Breast epithelium (tissue), 3 donors: ENCODE results near the gene IL21R.

ENCODE experiments used
- POLR2A ChIP-seq: fragments of 450-650 bp; IDR thresholded peaks from one replicate; pipeline ENCODE4 v1.6.1; 2016; ENCODE audit warnings: antibody characterized with exemption, mild to moderate bottlenecking, moderate library complexity
- POLR2AphosphoS5 ChIP-seq, 3 donors: sonication (generic); formaldehyde crosslinking; IDR thresholded peaks; one replicate each; pipeline ENCODE4 v1.6.1; 2017; ENCODE audit warnings: antibody characterized with exemption in 3 of 3
- TF ChIP-seq, protein P1 (sequence below), 3 donors: fragments of 450-650 bp; IDR thresholded peaks; one replicate each; pipeline ENCODE4 v1.5.1; 2016 to 2017; ENCODE audit warnings: antibody characterized with exemption in 3 of 3, mild to moderate bottlenecking in 3 of 3, moderate library complexity in 3 of 3

DNA sequence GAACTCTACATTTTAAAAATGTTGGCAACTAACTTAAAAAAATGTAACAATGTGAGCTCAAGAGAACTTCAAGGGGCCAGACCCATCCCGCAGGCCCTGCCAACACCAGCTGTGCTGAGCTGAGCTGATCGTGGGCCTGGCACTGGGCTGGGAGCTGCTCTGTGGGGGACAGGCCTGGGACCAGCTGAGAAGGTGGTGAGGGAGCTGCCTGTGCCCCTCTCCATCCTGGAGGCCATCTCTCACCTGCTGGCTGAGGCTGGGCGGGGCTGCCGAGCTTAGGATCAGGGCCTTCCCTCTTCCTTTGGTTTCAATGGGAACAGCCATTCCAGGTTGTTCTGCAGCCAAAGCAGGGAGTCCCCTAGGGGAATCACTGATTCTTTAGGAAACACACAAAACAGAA, 58.2 kb downstream of the IL21R start:
- TF ChIP-seq POLR2AphosphoS5 (IDR thresholded peaks at IDR 0.05) = no peak
- TF ChIP-seq, protein P1, sequence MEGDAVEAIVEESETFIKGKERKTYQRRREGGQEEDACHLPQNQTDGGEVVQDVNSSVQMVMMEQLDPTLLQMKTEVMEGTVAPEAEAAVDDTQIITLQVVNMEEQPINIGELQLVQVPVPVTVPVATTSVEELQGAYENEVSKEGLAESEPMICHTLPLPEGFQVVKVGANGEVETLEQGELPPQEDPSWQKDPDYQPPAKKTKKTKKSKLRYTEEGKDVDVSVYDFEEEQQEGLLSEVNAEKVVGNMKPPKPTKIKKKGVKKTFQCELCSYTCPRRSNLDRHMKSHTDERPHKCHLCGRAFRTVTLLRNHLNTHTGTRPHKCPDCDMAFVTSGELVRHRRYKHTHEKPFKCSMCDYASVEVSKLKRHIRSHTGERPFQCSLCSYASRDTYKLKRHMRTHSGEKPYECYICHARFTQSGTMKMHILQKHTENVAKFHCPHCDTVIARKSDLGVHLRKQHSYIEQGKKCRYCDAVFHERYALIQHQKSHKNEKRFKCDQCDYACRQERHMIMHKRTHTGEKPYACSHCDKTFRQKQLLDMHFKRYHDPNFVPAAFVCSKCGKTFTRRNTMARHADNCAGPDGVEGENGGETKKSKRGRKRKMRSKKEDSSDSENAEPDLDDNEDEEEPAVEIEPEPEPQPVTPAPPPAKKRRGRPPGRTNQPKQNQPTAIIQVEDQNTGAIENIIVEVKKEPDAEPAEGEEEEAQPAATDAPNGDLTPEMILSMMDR (IDR thresholded peaks at IDR 0.05) = no peak
- no peak for TF ChIP-seq POLR2A
